Suppressor macrophage treated with lipopolysaccharide for 1 hour (primary cell): ENCODE data around the gene PTPN14.
A peak's percentile ranks its signal among the peaks of the same experiment; 100 is the strongest.

ENCODE experiments used
- DNase-seq, 3 donors: peaks; one replicate each; pipeline ENCODE4 v3.0.0-alpha.2; 2020 to 2022

PTPN14 gene

GRCh38 chr1:214386747-214387146, 164.7 kb downstream of the PTPN14 start:
- DNase-seq = no peak

DNA sequence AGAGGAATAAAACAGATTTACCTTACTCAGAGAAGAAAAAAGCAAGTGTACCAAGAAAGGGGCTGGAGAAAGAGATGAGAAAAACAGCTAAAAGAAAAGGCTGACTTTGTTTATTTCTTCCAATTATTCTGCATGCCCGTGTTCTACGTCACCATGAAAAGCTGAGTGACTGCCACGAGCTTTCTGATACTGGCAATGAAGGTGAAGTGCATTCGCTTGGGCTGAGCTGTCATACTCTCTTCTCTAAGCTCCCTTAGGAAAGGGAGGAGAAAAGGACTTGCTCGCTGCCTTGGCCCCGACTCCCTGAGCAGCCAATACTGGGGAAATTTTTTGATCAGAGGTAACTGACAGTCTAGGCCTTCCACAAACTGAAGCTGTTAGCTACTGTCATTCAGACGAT, 165.1 kb downstream of the PTPN14 start:
- no peak for DNase-seq

DNA sequence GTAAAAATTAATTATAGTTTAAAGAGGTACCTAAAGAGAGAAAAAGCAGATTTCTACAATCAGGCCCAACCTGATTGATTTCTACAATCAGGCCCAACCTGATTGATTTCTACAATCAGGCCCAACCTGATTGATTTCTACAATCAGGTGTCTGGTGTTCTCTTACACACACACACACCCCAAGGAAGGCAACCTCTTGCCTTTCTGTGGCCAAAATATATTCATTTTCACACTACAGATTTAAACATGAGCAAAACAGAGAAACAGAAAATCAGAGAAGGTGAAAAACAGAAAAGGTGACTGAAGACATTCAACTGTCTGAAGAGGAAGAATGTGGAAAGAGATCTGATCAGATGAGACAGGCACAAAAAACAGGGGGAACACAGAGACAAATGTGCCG, 166.0 kb downstream of the PTPN14 start:
- no peak for DNase-seq

GRCh38 chr1:214384373-214385079, 166.9 kb downstream of the PTPN14 start:
- DNase-seq = no peak

- DNase-seq = no peak
Measured at GRCh38 chr1:214383381-214384372, 167.7 kb downstream of the PTPN14 start.

- no peak for DNase-seq
Measured at GRCh38 chr1:214380986-214381695, 170.3 kb downstream of the PTPN14 start.

DNA sequence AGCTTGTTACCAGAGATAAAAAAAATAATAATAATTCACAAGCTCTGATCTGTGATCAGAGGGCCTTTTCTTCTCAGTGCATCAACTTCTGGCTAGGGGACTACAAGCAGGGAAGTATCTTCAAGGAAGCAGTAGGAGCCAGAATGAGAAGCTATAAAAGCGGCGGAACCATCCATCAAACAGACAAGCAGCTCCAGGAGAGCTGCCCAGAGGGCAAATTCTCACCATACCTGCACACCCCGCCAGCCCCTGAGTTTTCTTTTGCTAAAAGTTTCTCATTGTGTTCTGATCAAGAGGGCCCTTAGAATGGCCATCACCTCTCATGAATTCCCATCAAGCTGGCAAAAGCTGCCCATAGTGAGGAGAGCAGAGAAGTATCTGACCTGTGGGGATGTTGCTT, 171.0 kb downstream of the PTPN14 start:
- DNase-seq = no peak

- no peak for DNase-seq
Measured at GRCh38 chr1:214379236-214379970, 172.0 kb downstream of the PTPN14 start.

GRCh38 chr1:214378492-214378891, 172.9 kb downstream of the PTPN14 start:
- no peak for DNase-seq

DNA sequence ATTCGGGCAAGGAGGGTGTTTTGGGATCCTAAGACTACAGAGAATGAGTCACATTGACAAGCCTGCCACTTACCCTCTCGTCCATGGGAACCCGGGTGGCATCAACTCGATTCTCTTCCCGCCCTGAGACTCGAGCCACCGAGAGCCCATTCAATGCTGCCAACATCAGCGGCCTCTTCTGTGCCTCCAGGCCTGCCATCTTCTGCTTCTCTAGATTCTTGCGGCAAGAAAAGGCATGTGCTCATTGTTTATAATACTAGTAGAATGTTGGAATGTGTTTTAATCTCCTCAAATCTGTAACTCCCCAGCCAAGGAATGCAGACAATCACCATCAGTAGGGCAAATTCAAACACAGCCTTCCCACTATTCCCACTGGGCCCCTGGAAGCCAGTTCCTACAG, 173.5 kb downstream of the PTPN14 start:
- DNase-seq = no peak

DNA sequence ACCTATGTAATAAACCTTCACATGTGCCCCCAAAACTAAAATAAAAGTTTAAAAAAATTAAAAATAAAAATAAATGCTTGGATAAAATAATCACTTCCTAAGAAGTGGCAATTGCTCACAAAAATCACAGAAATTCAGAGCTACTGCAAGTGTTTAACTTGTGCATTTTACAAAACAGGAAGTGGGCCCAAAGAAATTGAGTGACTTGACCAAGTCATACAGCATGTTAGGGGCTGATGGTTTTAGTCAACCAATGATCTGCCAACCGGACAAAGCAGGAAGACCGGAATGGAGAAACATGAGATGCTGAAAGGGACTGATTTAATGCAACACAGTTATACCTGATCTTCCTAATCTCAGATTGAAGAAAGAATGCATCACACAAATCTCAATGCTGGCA, 173.9 kb downstream of the PTPN14 start:
- DNase-seq = peak in 1 of 3 donors; percentile 5

DNA sequence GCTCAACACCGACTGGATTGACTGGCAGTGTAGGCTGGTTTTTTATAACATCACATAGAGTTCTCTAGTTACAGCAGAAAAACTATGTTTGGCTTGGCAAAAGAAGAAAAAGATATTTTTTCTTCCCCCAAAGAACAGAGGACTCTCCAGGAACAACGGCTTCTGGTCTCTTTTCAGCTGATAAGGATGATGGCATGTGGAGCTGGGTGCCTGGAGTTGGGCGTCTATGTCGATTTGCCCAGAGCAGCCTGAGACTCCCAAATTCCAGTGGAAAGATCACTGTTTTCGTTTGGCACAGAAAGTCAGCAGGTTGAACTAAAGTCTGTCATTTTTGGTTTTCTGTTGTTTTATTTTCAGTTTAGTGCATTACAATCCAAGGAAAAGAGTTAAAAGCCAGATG, 179.3 kb downstream of the PTPN14 start:
- no peak for DNase-seq

- DNase-seq = no peak
Measured at GRCh38 chr1:214370615-214371014, 180.8 kb downstream of the PTPN14 start.

DNA sequence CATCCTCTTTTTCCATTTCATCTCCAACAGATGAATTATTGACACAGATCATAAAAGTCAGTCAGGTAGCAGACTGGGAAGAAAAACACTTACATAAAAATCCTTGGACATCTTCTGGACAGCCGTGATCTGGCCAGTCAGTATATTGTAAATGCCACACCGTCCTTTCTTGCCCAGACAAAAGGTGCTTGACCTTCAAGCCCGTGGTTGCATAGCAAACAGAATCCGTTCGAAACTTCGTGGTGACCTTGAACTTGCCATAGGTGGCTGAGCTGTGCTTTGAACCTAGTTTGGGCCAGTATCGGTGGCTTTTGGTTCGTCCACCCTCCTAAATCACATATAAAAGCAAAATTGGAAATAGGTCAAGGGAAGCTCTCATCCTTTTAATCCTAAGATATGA, 182.0 kb downstream of the PTPN14 start:
- no peak for DNase-seq

DNA sequence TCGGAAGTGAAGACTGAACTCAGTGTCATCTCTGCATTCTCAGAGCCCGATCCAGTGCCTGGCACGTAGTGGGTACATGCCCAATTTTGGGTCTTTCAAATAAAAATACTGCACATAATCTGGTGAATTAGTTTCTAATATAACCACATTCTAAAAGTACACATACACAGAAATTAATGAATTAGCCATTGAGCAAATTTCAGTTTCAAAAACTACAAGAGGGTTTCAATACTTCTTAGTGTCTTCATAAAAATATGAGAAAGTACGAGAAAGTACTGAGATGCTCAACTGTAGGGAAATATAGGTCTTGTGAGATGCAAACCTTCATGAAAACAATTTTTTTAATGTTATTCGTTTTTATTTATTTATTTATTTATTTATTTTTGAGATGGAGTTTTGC, 183.6 kb downstream of the PTPN14 start:
- DNase-seq = no peak

- DNase-seq = no peak
Measured at GRCh38 chr1:214364786-214365295, 186.6 kb downstream of the PTPN14 start.

DNA sequence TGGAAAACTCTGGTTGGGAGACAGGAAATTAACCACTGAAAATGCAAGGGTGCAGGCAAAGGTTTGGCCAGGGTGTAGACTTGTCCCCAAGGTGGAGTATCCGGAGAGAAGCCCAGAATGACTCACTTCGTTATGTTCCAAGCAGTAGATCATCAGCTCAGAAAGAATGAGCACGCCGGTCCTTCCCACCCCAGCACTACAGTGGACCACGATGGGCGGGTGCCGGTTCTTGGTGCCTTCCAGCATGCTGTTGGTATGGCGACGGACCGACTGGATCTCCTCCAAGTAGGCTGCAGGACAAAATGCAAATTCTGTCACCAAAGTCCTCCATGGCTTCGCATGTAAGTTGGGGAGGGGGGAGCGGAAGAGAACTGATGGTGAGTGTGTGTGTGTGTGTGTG, 187.0 kb downstream of the PTPN14 start:
- no peak for DNase-seq

GRCh38 chr1:214363386-214363785, 188.0 kb downstream of the PTPN14 start:
- DNase-seq = no peak

- DNase-seq = peak; percentile 39 to 60 (median 59)
Measured at GRCh38 chr1:214362188-214362882, 189.1 kb downstream of the PTPN14 start.

DNA sequence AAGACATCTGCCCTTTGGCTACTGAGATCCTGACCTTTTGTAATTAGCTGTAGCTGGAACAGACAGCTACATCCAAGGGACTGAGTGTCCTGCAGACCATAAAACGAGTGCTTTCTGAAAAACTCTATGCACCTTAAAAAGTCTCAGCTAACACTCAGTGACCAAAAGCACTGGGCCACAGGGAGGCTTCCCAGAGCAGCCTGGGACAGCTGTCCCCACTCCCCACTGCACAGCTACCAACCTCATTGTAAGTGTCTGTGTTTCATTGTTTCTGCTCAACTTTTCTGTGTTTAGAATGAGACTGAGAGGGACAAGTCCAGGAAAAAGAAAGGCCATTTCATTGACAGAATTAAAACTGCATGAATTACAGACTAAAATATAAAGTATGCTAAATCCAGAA, 189.8 kb downstream of the PTPN14 start:
- no peak for DNase-seq

GRCh38 chr1:214360525-214361164, 190.8 kb downstream of the PTPN14 start:
- DNase-seq = peak in 1 of 3 donors; percentile 20
